ENCODE data around the gene GHRHR. TPM values are rescaled to one million over a fixed set of nuclear protein-coding genes. Genes with fewer than 3 reads are reported as not detected.

Gene GHRHR
- total and polyA plus RNA-seq, 10 of the 15 experiments (the other 5 are each of a cell fraction or from before 2014, with no cell fraction given): not detected

GRCh38 chr7:30918676-30919075, 45.1 kb upstream of the GHRHR start (continued):
- TF ChIP-seq, protein P1, sequence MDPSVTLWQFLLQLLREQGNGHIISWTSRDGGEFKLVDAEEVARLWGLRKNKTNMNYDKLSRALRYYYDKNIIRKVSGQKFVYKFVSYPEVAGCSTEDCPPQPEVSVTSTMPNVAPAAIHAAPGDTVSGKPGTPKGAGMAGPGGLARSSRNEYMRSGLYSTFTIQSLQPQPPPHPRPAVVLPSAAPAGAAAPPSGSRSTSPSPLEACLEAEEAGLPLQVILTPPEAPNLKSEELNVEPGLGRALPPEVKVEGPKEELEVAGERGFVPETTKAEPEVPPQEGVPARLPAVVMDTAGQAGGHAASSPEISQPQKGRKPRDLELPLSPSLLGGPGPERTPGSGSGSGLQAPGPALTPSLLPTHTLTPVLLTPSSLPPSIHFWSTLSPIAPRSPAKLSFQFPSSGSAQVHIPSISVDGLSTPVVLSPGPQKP (IDR thresholded peaks at IDR 0.05; ENCODE audit: low read depth, low read length): no peak
- no peak for TF ChIP-seq SREBF2 (IDR thresholded peaks at IDR 0.05; ENCODE audit: low read length)
- TF ChIP-seq EZH2 (IDR thresholded peaks at IDR 0.05; ENCODE audit: borderline replicate concordance, control insufficient read depth, low read depth, low read length): no peak

GRCh38 chr7:30920021-30920583, 43.7 kb upstream of the GHRHR start:
- H4K20me1 ChIP-seq (ENCODE audit: control insufficient read depth, insufficient read depth): no peaks in the 10 kb centered on the region
- H3K9ac ChIP-seq (ENCODE audit: control insufficient read depth, insufficient read depth, low read length): no peak overlapping the region
- no peaks in the 10 kb centered on the region for H3K4me1 ChIP-seq (ENCODE audit: control insufficient read depth, insufficient read depth, low read length)
- intact Hi-C loops (cut with micrococcal nuclease; ENCODE audit: unreplicated experiment): no loop called here
- ATAC-seq (no peak), DNase-seq (ENCODE audit: low read depth, low spot score) (no peak), FAIRE-seq (no peak)
- H3K27ac ChIP-seq (ENCODE audit: control insufficient read depth, insufficient read depth): no peak overlapping the region
- H2AFZ ChIP-seq (ENCODE audit: control insufficient read depth, low read depth, low read length): no peak overlapping the region
- no peak overlapping the region for H3K4me3 ChIP-seq
- 23% methylated on average over 11 of the region's 11 CpGs for WGBS (ENCODE audit: insufficient coverage, insufficient replicate concordance, low lambda C conversion rate, missing lambda C conversion rate)
- H3K27me3 ChIP-seq (replicated peaks in 1 of 2; ENCODE audit: control insufficient read depth in 2 of 2, insufficient read depth in 2 of 2, low read length in 1 of 2): no peaks in the 10 kb centered on the region; a peak in 1 of 4 replicates
- no TSS peak for BruUV-seq (replicated peaks)
- CTCF ChIA-PET: interaction anchor here (0.7 kb wide), 1 partner anchor 19 kb away, joined by 3 read pairs; no protein-coding TSS in a partner anchor
- H3K79me2 ChIP-seq (ENCODE audit: control insufficient read depth, insufficient read depth, low read length): no peaks in the 10 kb centered on the region
- H3K4me2 ChIP-seq (ENCODE audit: control insufficient read depth, insufficient read depth): no peak overlapping the region
- POLR2A ChIA-PET: interaction anchor here (0.6 kb wide), 1 partner anchor 128 kb away, joined by 3 read pairs; no protein-coding TSS in a partner anchor
- SMC1A ChIA-PET (ENCODE audit: uncharacterized antibody, unreplicated experiment): no interaction called here
- H3K9me3 ChIP-seq (replicated peaks; ENCODE audit: control insufficient read depth, insufficient read depth, low read length): no peaks in the 10 kb centered on the region
- RAD21 ChIA-PET (ENCODE audit: unreplicated experiment): no interaction called here
- H3K36me3 ChIP-seq (ENCODE audit: control insufficient read depth in 2 of 2, insufficient read depth in 2 of 2, low read length in 1 of 2): no peaks in the 10 kb centered on the region
- in situ Hi-C loops (cut with MboI): no loop called here
- TF ChIP-seq, protein P2, sequence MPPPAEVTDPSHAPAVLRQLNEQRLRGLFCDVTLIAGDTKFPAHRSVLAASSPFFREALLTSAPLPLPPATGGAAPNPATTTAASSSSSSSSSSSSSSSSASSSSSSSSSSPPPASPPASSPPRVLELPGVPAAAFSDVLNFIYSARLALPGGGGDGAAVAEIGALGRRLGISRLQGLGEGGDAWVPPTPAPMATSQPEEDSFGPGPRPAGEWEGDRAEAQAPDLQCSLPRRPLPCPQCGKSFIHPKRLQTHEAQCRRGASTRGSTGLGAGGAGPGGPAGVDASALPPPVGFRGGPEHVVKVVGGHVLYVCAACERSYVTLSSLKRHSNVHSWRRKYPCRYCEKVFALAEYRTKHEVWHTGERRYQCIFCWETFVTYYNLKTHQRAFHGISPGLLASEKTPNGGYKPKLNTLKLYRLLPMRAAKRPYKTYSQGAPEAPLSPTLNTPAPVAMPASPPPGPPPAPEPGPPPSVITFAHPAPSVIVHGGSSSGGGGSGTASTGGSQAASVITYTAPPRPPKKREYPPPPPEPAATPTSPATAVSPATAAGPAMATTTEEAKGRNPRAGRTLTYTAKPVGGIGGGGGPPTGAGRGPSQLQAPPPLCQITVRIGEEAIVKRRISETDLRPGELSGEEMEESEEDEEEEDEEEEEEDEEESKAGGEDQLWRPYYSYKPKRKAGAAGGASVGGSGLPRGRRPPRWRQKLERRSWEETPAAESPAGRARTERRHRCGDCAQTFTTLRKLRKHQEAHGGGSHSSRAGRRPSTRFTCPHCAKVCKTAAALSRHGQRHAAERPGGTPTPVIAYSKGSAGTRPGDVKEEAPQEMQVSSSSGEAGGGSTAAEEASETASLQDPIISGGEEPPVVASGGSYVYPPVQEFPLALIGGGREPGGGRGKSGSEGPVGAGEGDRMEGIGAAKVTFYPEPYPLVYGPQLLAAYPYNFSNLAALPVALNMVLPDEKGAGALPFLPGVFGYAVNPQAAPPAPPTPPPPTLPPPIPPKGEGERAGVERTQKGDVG (CRISPR knock-in tag; IDR thresholded peaks at IDR 0.05): no peak
- TF ChIP-seq NFIC (IDR thresholded peaks at IDR 0.05; ENCODE audit: low read depth, low read length) (no peak), RFX5 (IDR thresholded peaks at IDR 0.05; ENCODE audit: low read depth, low read length) (no peak), NR2C2 (IDR thresholded peaks at IDR 0.05; ENCODE audit: borderline replicate concordance, control insufficient read depth, insufficient read length, low read depth) (no peak), YY1 (IDR thresholded peaks at IDR 0.05; ENCODE audit: low read depth, low read length) (no peak), SIX5 (IDR thresholded peaks at IDR 0.05; ENCODE audit: low read depth, low read length, severe bottlenecking) (no peak), BACH1 (IDR thresholded peaks at IDR 0.05; ENCODE audit: borderline replicate concordance) (no peak), NRF1 (conservative IDR thresholded peaks at IDR 0.05; ENCODE audit: low read depth, low read length) (no peak)
- TF ChIP-seq, protein P1 (IDR thresholded peaks at IDR 0.05; ENCODE audit: low read depth, low read length): no peak
- TF ChIP-seq, protein P3, sequence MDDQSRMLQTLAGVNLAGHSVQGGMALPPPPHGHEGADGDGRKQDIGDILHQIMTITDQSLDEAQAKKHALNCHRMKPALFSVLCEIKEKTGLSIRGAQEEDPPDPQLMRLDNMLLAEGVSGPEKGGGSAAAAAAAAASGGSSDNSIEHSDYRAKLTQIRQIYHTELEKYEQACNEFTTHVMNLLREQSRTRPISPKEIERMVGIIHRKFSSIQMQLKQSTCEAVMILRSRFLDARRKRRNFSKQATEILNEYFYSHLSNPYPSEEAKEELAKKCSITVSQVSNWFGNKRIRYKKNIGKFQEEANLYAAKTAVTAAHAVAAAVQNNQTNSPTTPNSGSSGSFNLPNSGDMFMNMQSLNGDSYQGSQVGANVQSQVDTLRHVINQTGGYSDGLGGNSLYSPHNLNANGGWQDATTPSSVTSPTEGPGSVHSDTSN (IDR thresholded peaks at IDR 0.05; ENCODE audit: insufficient replicate concordance, low read depth, low read length): no peak
- TF ChIP-seq, protein P4, sequence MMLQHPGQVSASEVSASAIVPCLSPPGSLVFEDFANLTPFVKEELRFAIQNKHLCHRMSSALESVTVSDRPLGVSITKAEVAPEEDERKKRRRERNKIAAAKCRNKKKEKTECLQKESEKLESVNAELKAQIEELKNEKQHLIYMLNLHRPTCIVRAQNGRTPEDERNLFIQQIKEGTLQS (IDR thresholded peaks at IDR 0.05; ENCODE audit: borderline replicate concordance, extremely low read depth, low read depth, low read length): no peak

Data from GM12878 (cell line).